Adrenal gland (tissue), 5 donors: ENCODE data around the gene FREY1.

Source experiments
- CTCF ChIP-seq, 6 experiments: fragments of 450-650 bp in 4 of 6; fragments of 200-600 bp in 2 of 6; sonication (generic) in 1 of 6; IDR thresholded peaks; 1 replicate in 5 of 6; 2 replicates in 1 of 6; pipeline versions ENCODE4 v1.5.1 to v1.8.0; 2016 to 2021; ENCODE audit warnings: antibody characterized with exemption in 6 of 6, mild to moderate bottlenecking in 2 of 6, moderate library complexity in 1 of 6
- POLR2A ChIP-seq, 2 donors: fragments of 450-650 bp; IDR thresholded peaks; one replicate each; pipeline ENCODE4 v1.6.1; 2017; ENCODE audit warnings: antibody characterized with exemption in 2 of 2, mild to moderate bottlenecking in 2 of 2, moderate library complexity in 1 of 2
- donor health status: DM: no; HTN: no; CAD: no.

GRCh38 chr11:45895553-45896259 lies 11.4 kb downstream of the FREY1 start:
- no peak for TF ChIP-seq CTCF (IDR thresholded peaks at IDR 0.05)
- no peak for TF ChIP-seq POLR2A (IDR thresholded peaks at IDR 0.05)
